AG08395 (cell line): ENCODE results near the gene DPH6.
A peak's percentile ranks its signal among the peaks of the same experiment; 100 is the strongest.
"Not testable (repeated sequence)": the region's sequence is repeated elsewhere in the genome, so short reads cannot be mapped to it uniquely, and the experiment has no call there.

Source experiments
- DNase-seq: peaks from one replicate; pipeline ENCODE4 v3.0.0; 2012; ENCODE audit warnings: mixed read lengths, low spot score

The DPH6 gene

DNA sequence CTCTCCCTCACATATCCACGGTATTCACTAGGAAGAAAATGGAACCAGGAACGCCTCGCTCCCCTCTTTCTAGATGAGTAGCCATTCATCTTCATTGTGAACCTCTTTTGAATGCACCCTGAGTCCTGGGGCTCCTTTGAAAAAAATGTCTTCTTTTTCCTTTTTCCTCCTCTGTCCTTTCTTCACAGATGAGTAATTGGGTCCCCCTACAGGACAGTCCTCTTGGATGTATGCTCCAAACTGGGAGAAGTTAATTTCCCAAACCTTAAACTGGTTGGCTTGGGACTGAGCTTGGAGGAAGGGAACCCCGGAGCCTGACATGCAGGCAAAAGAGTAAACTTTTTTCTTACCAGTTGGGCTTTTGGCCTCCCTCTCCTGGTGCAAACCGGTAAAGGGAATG, 108.8 kb downstream of the DPH6 start:
- DNase-seq = peak; percentile 7

DNA sequence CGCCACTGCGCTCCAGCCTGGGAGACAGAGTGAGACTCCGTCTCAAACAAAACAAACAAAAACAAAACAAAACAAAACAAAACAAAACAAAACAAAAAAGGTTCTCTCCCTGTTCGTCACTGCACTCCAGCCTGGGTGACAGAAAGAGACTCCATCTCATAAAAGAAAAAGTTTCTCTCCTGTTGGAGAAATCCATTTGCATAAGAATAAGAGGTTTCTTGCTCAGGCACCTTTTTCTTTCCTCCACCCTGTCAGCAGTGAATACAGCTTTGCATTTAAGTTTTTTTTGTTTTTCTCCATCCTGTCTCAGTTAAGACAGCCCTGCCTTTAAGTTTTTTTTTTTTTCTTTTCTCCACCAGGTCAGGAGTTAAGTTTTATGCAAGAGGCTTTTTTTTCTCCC, 109.5 kb downstream of the DPH6 start:
- DNase-seq = no peak

DNA sequence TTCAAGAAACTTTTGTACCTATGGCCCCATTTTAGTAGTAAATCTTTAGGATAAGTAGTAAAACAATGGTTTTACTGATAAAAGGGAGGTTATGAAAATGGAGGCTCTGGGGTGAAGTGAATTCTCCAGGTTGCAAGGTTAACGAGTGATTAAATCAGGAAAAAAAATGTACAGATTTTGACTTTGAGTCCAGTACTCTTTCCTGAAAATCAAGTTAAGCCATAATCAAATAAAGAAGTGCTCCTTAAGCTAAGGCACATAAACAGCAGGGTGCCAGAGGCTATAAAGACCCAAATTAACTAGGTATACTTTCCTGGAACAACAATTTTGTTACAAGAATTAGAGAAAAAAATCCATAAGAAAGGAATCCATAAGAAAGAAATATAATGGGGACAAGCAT, 114.7 kb downstream of the DPH6 start:
- DNase-seq = no peak

DNA sequence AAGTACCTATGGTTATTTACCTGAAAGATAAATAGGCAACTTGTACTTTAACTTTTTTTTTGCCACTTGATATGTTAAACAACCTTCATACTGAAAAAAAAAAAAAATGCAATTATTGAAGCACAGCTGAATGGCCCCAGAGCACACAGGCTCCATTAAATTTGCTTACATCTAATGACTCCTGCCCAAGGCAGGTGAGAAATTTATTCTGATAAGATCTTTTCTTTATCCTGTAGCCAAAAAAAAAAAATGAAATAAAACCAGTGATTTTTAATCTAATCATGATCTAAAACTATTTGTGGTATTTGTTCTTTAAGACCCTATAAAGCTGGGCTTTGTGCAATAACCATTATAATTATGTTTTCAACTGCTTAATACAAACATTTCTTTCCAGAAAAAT, 115.7 kb downstream of the DPH6 start:
- DNase-seq = no peak

DNA sequence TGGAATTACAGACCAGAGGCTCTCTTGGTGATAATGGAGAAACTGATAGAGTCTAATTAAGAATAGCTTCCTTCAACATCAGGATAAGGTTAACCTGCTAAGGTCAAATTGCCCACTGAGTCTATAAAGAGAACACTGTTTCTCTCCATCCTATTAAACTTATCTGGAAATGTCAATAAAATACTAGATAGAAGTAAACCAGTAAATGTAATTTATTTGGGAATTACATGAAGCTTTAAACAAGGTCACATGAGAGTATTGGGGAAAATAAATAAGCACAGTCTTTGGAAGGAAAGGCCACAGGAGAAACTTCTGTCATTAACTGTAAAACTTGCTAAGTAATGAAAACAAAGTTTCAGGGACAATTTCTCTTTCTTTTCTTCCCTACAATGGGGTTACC, 118.5 kb downstream of the DPH6 start:
- no peak for DNase-seq

GRCh38 chr15:35427091-35427490, 118.9 kb downstream of the DPH6 start:
- peak; percentile 35 for DNase-seq

GRCh38 chr15:35410775-35411174, 135.2 kb downstream of the DPH6 start:
- no peak for DNase-seq

GRCh38 chr15:35399901-35400300, 146.1 kb downstream of the DPH6 start:
- DNase-seq = peak; percentile 5

DNA sequence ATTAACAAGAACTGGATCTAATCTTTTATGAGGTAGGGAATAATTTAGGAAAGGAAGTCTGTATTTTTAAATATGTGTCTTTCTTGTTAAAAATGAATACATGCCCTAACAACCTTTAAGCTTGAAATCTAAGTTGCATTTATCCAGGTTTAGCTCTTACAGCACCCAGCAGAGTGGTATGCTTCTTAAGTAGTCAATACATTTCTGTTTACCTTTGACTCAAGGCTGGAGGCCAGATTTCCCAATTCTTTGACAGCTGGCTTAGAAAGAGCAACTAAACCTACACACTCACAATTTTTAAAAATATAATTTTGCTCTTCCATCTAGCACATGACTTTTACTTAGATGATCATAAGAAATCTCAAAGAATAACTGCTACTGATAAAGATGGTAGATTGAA, 148.9 kb downstream of the DPH6 start:
- no peak for DNase-seq

- no peak for DNase-seq
These were observed 151.5 kb downstream of the DPH6 start for GRCh38 chr15:35394416-35394815.

- peak; percentile 26 for DNase-seq
These were observed 152.6 kb downstream of the DPH6 start for GRCh38 chr15:35393398-35393797.

GRCh38 chr15:35391408-35391984, 154.5 kb downstream of the DPH6 start:
- not testable (repeated sequence) for DNase-seq

- no peak for DNase-seq
These were observed 162.5 kb downstream of the DPH6 start for GRCh38 chr15:35383506-35383905.

GRCh38 chr15:35381328-35381727, 164.6 kb downstream of the DPH6 start:
- DNase-seq = no peak

- no peak for DNase-seq
These were observed 166.0 kb downstream of the DPH6 start for GRCh38 chr15:35379972-35380371.

DNA sequence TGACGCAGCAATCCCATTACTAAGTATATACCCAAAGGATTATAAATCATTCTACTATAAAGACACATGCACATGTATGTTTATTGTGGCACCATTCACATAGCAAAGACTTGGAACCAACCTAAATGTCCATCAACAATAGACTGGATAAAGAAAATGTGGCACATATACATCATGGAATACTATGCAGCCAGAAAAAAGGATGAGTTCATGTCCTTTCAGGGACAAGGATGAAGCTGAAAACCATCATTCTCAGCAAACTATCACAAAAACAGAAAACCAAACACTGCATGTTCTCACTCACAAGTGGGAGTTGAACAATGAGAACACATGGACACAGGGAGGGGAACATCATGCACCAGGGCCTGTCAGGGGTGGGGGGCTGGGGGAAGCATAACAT, 167.5 kb downstream of the DPH6 start:
- not testable (repeated sequence) for DNase-seq

DNA sequence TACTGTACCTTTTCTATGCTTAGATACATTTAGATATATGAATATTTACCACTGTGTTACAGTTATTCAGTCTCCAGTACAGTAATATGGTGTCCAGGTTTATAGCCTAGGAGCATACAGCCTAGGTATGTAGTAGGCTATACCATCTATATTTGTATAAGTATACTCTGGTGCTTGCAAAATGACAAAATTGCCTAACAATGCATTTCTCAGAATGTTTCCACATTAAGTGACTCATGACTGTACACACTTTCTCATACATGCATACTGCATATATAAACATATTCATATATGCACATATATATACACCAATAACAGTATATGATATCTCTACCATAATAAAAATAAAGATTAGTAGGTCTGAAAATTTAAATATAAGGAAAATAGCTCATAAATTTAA, 169.3 kb downstream of the DPH6 start:
- DNase-seq = no peak

DNA sequence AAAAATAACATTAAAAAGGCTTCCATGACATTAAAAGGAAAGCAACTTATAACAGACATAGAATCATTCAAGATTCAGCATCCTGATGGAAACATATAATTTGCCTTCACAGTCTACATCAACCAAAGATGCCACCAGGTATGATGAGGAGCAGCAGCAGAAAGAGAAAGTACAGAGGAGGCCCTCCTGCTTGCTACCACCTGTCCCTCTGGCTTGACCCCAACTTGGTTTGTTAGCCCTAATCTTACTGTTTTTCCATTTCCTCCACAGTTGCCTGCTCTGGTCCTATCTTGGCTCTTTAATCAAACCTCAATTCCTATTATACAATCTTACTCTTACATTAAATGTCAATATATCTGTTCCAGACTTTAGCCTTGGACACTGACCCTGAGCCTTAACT, 171.3 kb downstream of the DPH6 start:
- no peak for DNase-seq

GRCh38 chr15:35362195-35362829, 183.7 kb downstream of the DPH6 start:
- peak; percentile 65 for DNase-seq

GRCh38 chr15:35358824-35359223, 187.1 kb downstream of the DPH6 start:
- no peak for DNase-seq

DNA sequence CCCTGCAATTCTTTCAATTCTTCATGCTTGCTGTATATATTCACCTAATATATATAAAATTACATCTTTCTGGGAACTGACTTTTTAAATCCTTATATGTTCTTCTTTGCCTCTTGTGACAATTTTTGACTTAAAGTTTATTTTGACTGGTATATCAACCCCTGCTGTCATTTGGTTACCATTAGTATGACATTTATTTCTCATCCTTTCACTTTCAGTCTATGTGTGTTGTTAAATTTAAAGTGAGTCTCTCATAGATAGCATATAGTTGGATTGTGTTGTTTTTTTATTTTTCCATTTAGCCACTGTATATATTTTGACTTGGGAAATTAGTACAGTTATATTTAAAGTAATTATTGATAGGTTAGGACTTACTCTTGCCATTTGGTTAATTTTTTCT, 194.9 kb downstream of the DPH6 start:
- no peak for DNase-seq

- peak; percentile 20 for DNase-seq
These were observed 196.0 kb downstream of the DPH6 start for GRCh38 chr15:35349916-35350315.

- no peak for DNase-seq
These were observed 215.0 kb downstream of the DPH6 start for GRCh38 chr15:35330916-35331315.

GRCh38 chr15:35330048-35330695, 215.8 kb downstream of the DPH6 start:
- DNase-seq = no peak
